GM12875 (cell line): ENCODE data around the gene MAMDC2.

Experiments used
- H3K4me3 ChIP-seq: one replicate; pipeline ENCODE4 v1.5.1; 2011; ENCODE audit warnings: low read depth, low read length, control low read depth
- TF ChIP-seq, protein P1 (sequence below): IDR thresholded peaks from 2 replicates; pipeline ENCODE4 v1.5.1; 2011; ENCODE audit warnings: low read depth, mild to moderate bottlenecking, control low read depth, inconsistent platforms, low read length, moderate library complexity, borderline replicate concordance; ENCODE audit not compliant: insufficient read depth

Gene MAMDC2, protein sequence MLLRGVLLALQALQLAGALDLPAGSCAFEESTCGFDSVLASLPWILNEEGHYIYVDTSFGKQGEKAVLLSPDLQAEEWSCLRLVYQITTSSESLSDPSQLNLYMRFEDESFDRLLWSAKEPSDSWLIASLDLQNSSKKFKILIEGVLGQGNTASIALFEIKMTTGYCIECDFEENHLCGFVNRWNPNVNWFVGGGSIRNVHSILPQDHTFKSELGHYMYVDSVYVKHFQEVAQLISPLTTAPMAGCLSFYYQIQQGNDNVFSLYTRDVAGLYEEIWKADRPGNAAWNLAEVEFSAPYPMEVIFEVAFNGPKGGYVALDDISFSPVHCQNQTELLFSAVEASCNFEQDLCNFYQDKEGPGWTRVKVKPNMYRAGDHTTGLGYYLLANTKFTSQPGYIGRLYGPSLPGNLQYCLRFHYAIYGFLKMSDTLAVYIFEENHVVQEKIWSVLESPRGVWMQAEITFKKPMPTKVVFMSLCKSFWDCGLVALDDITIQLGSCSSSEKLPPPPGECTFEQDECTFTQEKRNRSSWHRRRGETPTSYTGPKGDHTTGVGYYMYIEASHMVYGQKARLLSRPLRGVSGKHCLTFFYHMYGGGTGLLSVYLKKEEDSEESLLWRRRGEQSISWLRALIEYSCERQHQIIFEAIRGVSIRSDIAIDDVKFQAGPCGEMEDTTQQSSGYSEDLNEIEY

DNA sequence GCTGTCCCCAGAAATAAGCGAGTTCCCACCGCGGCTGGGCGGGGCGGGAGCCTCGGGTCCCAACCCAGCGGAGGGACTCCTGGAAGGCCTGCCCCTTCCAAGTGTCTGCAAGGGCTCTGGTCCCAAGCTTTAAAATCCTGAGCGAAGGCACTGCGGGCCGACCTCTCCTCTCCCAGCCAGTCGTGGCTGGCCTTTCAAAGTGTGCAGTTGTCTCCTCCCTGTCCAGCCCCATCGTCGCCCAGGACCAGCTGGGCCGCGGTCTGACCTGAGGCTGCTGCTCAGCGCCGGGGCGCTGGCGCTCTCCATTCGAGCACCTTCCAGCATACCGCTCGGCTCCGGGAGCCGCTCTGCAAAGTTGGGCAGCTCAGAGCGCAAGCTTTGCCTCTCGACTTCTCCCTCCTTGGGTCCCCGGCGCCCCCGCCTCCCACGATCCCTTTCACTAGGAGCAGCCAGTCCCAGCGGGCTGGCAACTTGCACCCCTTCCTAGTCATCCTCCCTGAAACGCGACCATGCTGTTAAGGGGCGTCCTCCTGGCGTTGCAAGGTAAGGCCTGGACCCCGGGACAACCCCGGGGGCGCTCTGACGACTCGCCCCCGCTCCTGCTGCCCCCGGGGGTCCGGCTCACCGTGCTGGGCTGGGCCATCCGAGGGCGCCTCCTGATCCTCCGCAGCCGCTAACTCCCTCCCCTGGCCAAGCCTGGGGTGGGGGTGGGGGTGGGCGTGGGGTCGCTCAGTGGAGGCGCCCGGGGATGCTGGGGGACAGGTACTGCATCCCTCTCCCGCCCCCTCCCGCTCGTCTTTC, at the start of gene MAMDC2:
Gene MAMDC2 (plus strand): TSS at position 160 of the 801 bp plus-strand sequence. CDS start 350 bp downstream, at position 510.
- TF ChIP-seq, protein P1, sequence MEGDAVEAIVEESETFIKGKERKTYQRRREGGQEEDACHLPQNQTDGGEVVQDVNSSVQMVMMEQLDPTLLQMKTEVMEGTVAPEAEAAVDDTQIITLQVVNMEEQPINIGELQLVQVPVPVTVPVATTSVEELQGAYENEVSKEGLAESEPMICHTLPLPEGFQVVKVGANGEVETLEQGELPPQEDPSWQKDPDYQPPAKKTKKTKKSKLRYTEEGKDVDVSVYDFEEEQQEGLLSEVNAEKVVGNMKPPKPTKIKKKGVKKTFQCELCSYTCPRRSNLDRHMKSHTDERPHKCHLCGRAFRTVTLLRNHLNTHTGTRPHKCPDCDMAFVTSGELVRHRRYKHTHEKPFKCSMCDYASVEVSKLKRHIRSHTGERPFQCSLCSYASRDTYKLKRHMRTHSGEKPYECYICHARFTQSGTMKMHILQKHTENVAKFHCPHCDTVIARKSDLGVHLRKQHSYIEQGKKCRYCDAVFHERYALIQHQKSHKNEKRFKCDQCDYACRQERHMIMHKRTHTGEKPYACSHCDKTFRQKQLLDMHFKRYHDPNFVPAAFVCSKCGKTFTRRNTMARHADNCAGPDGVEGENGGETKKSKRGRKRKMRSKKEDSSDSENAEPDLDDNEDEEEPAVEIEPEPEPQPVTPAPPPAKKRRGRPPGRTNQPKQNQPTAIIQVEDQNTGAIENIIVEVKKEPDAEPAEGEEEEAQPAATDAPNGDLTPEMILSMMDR = no peak
- no peak within 1 kb of the TSS for H3K4me3 ChIP-seq

DNA sequence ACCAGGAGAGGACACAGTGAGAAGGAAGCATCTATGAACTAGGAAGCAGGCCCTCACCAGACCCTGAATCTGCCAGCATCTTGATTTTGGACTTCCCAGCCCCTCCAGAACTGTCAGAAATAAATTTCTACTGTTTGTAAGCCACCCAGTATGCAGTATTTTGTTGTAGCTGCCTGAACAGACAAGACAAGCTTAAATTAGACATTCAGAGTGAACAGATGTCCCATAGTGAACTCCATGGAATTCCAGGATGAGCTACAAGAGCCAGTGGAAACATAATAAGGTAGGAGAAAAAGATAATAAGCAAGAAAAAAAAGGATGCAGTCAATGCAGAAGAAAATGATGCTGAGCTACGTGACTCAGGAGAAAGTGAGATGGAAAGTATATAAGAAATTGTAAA, 47.8 kb upstream of the MAMDC2 start:
- TF ChIP-seq, protein P1 = no peak
- H3K4me3 ChIP-seq = no peak overlapping the region

DNA sequence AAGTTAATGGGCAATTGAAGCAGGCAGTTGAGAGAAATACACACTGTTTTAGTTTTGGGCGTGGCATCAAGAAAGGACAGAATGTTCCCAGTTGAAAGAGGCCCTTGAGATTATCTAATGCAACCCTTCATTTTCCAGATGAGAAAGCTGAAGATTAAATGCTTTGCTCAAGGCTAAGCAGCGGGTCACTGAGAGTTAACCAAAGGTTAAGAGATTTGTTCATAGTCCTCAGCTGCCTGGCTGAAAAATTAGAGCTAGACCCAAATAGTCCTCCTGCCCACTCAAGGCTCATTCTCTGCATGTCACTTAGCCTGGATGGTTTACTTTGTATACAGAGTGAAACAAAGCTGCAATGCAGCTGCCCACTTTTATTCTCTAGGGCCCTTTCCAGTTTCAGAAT, 46.7 kb upstream of the MAMDC2 start:
- TF ChIP-seq, protein P1 = no peak
- no peak overlapping the region for H3K4me3 ChIP-seq

DNA sequence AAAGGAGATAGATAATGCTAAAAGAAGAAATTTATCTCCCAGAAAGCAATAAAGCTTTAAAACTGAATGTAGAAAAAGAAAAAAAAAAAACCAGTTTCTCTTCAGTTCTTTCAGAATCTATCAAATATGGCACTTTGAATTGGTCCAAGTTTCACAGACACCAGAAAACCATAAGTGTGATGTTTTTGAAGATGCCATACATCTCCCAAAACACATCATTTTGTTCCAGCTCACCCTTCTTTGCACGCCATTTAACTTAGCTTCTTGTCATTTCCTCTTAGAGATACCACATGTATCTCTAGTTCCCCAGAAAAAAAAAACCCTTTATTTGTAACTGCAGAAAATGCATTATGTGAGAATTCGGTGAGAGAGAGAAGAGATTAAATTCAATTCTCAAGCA, 46.1 kb upstream of the MAMDC2 start:
- TF ChIP-seq, protein P1 = no peak
- H3K4me3 ChIP-seq = no peak overlapping the region

DNA sequence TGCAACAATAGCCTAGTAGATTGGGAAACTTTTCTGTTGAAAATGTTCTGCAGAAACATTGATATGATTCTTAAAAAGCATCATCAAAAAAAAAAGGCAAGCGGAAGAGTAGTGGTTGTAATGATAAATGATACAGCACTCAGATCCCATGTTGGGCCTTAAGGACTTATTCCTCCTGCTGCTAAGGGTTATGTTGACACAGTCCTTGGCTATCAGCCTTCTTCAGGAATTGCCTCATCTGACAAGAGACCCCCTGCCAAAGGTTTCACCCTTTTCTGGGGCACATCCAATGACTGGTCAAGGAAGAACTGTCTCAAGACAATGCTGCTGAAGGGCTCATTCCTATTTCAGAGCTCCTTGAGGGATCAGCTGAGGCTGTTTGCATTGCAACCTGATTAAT, 44.3 kb upstream of the MAMDC2 start:
- no peak overlapping the region for H3K4me3 ChIP-seq
- TF ChIP-seq, protein P1 = no peak

DNA sequence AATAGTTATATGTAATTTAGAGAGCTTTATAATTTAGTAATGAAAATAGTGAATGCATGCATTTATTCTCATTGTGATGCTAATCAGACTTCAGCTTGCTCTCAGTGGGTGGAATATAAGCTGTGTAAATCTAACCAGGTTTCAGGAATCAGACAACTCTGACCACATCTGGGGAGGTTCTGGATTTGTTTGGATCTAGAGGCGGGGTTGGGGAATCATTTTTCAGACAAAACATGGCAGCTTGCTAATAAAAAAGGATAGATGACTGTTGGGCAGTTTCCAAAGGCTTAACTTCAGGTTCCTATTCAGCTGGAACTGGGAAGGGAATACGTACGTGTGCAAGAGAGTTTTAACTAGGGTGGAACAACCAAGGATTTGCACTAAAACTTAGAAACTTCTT, 43.2 kb upstream of the MAMDC2 start:
- TF ChIP-seq, protein P1 = no peak
- H3K4me3 ChIP-seq = no peak overlapping the region
